Measurements from ENCODE around the gene ZNF648.

The ZNF648 gene

DNA sequence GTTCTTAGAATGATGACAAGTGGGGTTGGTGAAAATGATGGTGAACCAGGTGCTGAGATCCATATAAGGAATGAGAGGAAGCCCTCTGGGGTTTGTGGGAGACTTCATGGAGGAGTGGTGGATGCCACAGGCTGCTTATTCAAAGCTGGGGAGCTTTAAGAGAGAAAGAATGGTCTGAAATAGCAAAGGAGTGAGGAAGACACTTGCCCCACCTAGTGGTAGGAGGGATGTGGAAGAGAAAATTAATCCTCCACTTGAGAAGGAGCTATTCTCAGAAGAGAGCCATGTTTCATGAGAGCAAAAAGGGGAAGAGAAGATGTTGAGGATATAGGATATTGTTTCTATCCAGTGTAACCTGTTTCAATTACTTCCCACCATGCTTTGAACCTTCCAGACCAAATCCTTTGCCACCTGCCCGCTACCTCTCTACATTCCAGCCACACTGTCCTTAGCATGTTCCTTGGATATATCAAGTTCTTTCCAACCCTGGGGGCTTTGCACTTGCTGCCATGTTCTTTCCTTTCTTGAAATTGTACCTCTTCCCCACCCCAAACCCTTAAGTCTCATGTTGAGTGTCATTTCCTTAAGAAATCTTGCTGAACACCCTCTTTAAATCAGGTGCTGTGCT, 19.6 kb upstream of the ZNF648 start:
- TF ChIP-seq, protein P1, sequence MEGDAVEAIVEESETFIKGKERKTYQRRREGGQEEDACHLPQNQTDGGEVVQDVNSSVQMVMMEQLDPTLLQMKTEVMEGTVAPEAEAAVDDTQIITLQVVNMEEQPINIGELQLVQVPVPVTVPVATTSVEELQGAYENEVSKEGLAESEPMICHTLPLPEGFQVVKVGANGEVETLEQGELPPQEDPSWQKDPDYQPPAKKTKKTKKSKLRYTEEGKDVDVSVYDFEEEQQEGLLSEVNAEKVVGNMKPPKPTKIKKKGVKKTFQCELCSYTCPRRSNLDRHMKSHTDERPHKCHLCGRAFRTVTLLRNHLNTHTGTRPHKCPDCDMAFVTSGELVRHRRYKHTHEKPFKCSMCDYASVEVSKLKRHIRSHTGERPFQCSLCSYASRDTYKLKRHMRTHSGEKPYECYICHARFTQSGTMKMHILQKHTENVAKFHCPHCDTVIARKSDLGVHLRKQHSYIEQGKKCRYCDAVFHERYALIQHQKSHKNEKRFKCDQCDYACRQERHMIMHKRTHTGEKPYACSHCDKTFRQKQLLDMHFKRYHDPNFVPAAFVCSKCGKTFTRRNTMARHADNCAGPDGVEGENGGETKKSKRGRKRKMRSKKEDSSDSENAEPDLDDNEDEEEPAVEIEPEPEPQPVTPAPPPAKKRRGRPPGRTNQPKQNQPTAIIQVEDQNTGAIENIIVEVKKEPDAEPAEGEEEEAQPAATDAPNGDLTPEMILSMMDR (IDR thresholded peaks at IDR 0.05; ENCODE audit: low read depth, low read length, missing control alignments) = peak; percentile 72
- in situ Hi-C loops (cut with HindIII; ENCODE audit: low sequenced_read_pairs) = no loop called here
- DNase-seq (ENCODE audit: low read depth) = peak; percentile 22

DNA sequence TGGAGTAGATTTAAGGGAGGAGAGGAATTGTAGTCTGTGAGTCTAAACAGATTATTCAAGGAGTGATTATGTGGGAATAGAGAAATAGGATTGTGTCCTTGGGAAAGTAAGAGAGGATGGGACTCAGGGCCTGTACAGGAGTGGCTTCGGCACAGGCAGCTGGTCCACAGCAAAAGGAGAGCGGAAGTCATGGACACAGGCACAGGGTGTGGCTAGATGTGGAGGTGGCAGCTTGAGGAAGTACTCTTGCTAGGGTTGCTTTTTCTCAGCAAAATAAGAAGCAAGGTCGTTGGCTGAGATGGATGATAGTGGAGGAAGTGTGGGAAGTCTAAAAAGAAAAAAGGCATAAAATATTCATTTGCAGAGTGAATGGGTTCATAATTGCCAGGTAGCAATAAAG, 18.5 kb upstream of the ZNF648 start:
- no peak for DNase-seq (ENCODE audit: low read depth)
- in situ Hi-C loops (cut with HindIII; ENCODE audit: low sequenced_read_pairs) = no loop called here
- H3K4me3 ChIP-seq (ENCODE audit: low read depth, low read length) = no peak overlapping the region
- TF ChIP-seq, protein P1 (IDR thresholded peaks at IDR 0.05; ENCODE audit: low read depth, low read length, missing control alignments) = no peak

More for the DNA sequence above, 19.6 kb upstream of the ZNF648 start:
- H3K4me3 ChIP-seq (ENCODE audit: low read depth, low read length) = no peak overlapping the region

DNA sequence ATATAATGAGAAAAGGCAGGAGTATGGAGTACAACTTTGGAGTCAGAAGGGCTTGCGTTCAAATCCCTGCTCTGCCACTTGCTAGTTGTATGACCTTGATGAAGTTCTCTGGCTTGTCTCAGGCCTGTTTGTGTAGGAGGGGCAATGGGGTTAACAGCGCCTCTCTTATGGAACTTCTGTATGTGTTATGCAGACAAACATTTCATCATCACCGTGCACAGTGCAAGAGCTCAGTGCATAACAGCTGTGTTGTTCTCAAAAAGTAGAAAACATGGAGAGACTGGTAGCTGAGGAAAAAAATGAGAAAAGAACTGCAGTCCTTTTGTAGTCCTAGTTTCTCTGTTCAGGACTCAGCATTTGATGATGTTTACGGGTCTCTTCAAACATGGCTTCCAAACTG, 10.4 kb upstream of the ZNF648 start:
- DNase-seq (ENCODE audit: low read depth) = no peak
- in situ Hi-C loops (cut with HindIII; ENCODE audit: low sequenced_read_pairs) = loop anchor here (5.0 kb wide), 1 partner anchor 40 kb away; no protein-coding TSS in a partner anchor
- TF ChIP-seq, protein P1 (IDR thresholded peaks at IDR 0.05; ENCODE audit: low read depth, low read length, missing control alignments) = no peak
- no peak overlapping the region for H3K4me3 ChIP-seq (ENCODE audit: low read depth, low read length)

DNA sequence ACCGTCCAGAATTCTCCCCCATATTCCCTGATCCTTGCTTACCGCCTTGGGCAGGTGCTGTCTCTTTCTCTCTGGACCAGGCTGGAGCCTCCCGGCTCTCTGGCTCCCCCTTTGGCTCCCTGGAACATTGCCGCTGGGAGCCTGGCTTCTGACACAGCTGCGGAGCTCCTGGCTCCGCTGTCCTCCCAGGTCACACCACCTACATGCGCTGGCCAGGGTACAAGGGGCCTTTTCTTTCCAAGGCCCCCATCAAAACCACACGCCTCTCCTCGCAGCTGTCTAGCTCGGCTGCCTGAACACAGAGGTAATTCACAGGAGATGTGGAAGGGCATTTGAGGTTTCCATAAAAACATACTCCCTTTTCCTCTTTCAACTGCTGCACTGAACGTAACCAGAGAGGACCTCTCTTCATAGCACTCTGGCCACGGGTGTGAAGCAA, 7.5 kb upstream of the ZNF648 start:
- TF ChIP-seq, protein P1 (IDR thresholded peaks at IDR 0.05; ENCODE audit: low read depth, low read length, missing control alignments) = peak; percentile 83
- DNase-seq (ENCODE audit: low read depth) = peak; percentile 9
- in situ Hi-C loops (cut with HindIII; ENCODE audit: low sequenced_read_pairs) = no loop called here
- no peak overlapping the region for H3K4me3 ChIP-seq (ENCODE audit: low read depth, low read length)

DNA sequence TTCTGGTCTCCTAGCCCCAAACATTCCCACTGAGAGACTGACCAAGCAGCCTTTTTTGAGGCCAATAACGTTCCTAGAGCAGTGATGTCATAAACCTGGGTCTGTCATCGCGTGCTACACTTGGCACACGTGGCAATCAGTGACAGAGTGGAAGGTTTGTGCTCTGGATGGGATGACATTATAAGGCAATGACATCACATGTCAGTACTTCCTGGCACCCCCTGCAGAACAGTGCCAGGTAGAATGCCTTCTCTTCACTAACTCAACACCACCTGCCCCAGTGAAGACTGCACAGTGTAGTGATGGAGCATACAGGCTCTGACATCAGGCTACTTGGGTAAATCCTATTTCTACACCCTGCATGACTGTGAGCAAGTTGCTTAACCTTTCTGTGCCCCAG, 5.4 kb upstream of the ZNF648 start:
- no peak overlapping the region for H3K4me3 ChIP-seq (ENCODE audit: low read depth, low read length)
- TF ChIP-seq, protein P1 (IDR thresholded peaks at IDR 0.05; ENCODE audit: low read depth, low read length, missing control alignments) = no peak
- no peak for DNase-seq (ENCODE audit: low read depth)
- in situ Hi-C loops (cut with HindIII; ENCODE audit: low sequenced_read_pairs) = no loop called here

DNA sequence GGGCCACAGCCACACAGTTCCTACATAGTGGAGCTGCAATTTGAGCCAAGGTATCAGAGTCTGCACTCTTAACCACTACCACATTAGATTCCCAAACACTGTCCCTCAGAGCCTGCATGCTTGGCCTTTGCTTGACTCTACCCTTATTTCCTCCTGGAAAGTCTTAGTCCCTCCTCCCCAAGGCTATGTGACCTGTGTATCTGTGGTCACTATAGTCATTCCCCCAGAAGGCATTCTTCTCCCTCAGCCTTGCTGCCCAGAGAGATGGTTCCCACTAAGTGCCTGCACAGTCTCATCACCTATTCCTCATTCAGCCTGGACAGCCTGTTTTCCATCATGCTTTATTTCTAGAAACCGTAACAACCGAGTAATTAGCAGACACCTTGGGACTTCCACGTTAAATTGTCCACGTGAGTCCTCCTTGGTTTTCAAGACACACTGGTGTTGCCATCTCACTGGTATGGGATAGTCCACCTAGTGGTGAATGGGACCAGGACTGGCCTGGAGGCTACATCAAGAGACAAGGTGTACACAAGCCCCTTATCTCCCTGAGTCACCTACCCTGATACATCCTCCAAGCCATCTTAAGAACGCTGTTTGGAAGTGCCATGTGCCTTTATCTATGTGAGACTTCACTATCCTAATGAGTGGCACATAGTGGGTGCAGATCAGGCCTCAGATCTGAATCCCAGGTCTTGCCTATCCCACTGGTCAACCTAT, 3.8 kb upstream of the ZNF648 start:
- DNase-seq (ENCODE audit: low read depth) = no peak
- in situ Hi-C loops (cut with HindIII; ENCODE audit: low sequenced_read_pairs) = no loop called here
- no peak overlapping the region for H3K4me3 ChIP-seq (ENCODE audit: low read depth, low read length)
- TF ChIP-seq, protein P1 (IDR thresholded peaks at IDR 0.05; ENCODE audit: low read depth, low read length, missing control alignments) = no peak
